H9 (cell line): ENCODE data around the gene SHOC1. TPM values are rescaled to one million over a fixed set of nuclear protein-coding genes. Genes with fewer than 3 reads are reported as not detected.
"Not testable (repeated sequence)": the region's sequence is repeated elsewhere in the genome, so short reads cannot be mapped to it uniquely, and the experiment has no call there.

Experiments used
- DNase-seq: peaks from one replicate; pipeline ENCODE4 v3.0.0-alpha.2; 2017
- H2AFZ ChIP-seq: one replicate; pipeline ENCODE4 v1.6.1; 2013; ENCODE audit warnings: mild to moderate bottlenecking, low read length, control low read depth, moderate library complexity
- H2AK5ac ChIP-seq: 2 replicates; pipeline ENCODE4 v1.6.1; 2013; ENCODE audit warnings: low read length, control low read depth, mixed read lengths; ENCODE audit not compliant: insufficient read length
- H2BK120ac ChIP-seq: one replicate; pipeline ENCODE4 v1.6.1; 2013; ENCODE audit warnings: low read depth, mild to moderate bottlenecking, low read length, control low read depth, inconsistent platforms; ENCODE audit not compliant: poor library complexity, severe bottlenecking
- H2BK12ac ChIP-seq: 2 replicates; pipeline ENCODE4 v1.6.1; 2013; ENCODE audit warnings: low read length, control low read depth, mixed read lengths, low read depth; ENCODE audit not compliant: insufficient read length
- H2BK15ac ChIP-seq: 2 replicates; pipeline ENCODE4 v1.6.1; 2013; ENCODE audit warnings: low read depth, low read length, control low read depth
- H2BK20ac ChIP-seq: one replicate; pipeline ENCODE4 v1.6.1; 2013; ENCODE audit warnings: low read depth, mild to moderate bottlenecking, low read length, control low read depth, inconsistent platforms; ENCODE audit not compliant: poor library complexity, severe bottlenecking
- H2BK5ac ChIP-seq: 2 replicates; pipeline ENCODE4 v1.6.1; 2013; ENCODE audit warnings: low read length, control low read depth, mixed read lengths; ENCODE audit not compliant: insufficient read length
- H3K14ac ChIP-seq: 2 replicates; pipeline ENCODE4 v1.6.1; 2013; ENCODE audit warnings: low read length, control low read depth; ENCODE audit not compliant: insufficient read depth
- H3K18ac ChIP-seq: 2 replicates; pipeline ENCODE4 v1.6.1; 2013; ENCODE audit warnings: low read depth, mild to moderate bottlenecking, mixed read lengths, low read length, control low read depth; ENCODE audit not compliant: insufficient read length
- H3K23ac ChIP-seq: 2 replicates; pipeline ENCODE4 v1.6.1; 2013; ENCODE audit warnings: low read length, control low read depth, mixed read lengths, low read depth; ENCODE audit not compliant: insufficient read length
- H3K23me2 ChIP-seq: 2 replicates; pipeline ENCODE4 v1.6.1; 2013; ENCODE audit warnings: low read depth, mild to moderate bottlenecking, mixed read lengths, low read length, control low read depth; ENCODE audit not compliant: insufficient read length, poor library complexity, severe bottlenecking
- H3K27ac ChIP-seq: 2 replicates; pipeline ENCODE4 v1.5.1; 2013; ENCODE audit warnings: low read length, control low read depth, mixed read lengths, low read depth; ENCODE audit not compliant: insufficient read length
- H3K27me3 ChIP-seq: 2 replicates; pipeline ENCODE4 v1.6.1; 2013; ENCODE audit warnings: low read length, control low read depth, inconsistent platforms; ENCODE audit not compliant: insufficient read depth
- H3K4ac ChIP-seq: 2 replicates; pipeline ENCODE4 v1.6.1; 2013; ENCODE audit warnings: low read depth, mild to moderate bottlenecking, control low read depth, inconsistent platforms, low read length, moderate library complexity
- H3K4me1 ChIP-seq: 2 replicates; pipeline ENCODE4 v1.6.1; 2013; ENCODE audit warnings: low read length, control low read depth, inconsistent platforms; ENCODE audit not compliant: insufficient read depth
- H3K4me2 ChIP-seq: 2 replicates; pipeline ENCODE4 v1.6.1; 2013; ENCODE audit warnings: low read length, control low read depth, mixed read lengths; ENCODE audit not compliant: insufficient read length, insufficient read depth
- H3K56ac ChIP-seq: 2 replicates; pipeline ENCODE4 v1.6.1; 2013; ENCODE audit warnings: low read depth, mild to moderate bottlenecking, mixed read lengths, low read length, control low read depth; ENCODE audit not compliant: insufficient read length
- H3K79me1 ChIP-seq: 2 replicates; pipeline ENCODE4 v1.6.1; 2013; ENCODE audit warnings: low read depth, mild to moderate bottlenecking, moderate library complexity, low read length, control low read depth, inconsistent platforms; ENCODE audit not compliant: insufficient read depth, poor library complexity, severe bottlenecking
- H3K79me2 ChIP-seq: 2 replicates; pipeline ENCODE4 v1.6.1; 2013; ENCODE audit warnings: low read length, control low read depth, inconsistent platforms; ENCODE audit not compliant: insufficient read depth
- H3K9ac ChIP-seq: 2 replicates; pipeline ENCODE4 v1.6.1; 2013; ENCODE audit warnings: low read length, control low read depth, mixed read lengths; ENCODE audit not compliant: insufficient read length; ENCODE audit errors: extremely low read depth
- H3K9me3 ChIP-seq: one replicate; pipeline ENCODE4 v1.6.1; 2013; ENCODE audit warnings: low read depth, low read length, inconsistent platforms; ENCODE audit not compliant: control insufficient read depth
- H3T11ph ChIP-seq: one replicate; pipeline ENCODE4 v1.6.1; 2013; ENCODE audit warnings: mild to moderate bottlenecking, low read length, control low read depth, inconsistent platforms
- H4K20me1 ChIP-seq: one replicate; pipeline ENCODE4 v1.6.1; 2013; ENCODE audit not compliant: control insufficient read depth, insufficient read length, insufficient read depth
- H4K5ac ChIP-seq: 2 replicates; pipeline ENCODE4 v1.6.1; 2013; ENCODE audit warnings: low read depth, mild to moderate bottlenecking, mixed read lengths, low read length, control low read depth; ENCODE audit not compliant: insufficient read length
- H4K8ac ChIP-seq: replicated peaks from 2 replicates; pipeline ENCODE4 v1.6.1; 2013; ENCODE audit warnings: low read length, control low read depth, mixed read lengths, low read depth; ENCODE audit not compliant: insufficient read length
- H4K91ac ChIP-seq: 2 replicates; pipeline ENCODE4 v1.6.1; 2013; ENCODE audit warnings: low read depth, mild to moderate bottlenecking, moderate library complexity, mixed read lengths, low read length, control low read depth; ENCODE audit not compliant: insufficient read length
- H3K27ac Mint-ChIP-seq, 3 experiments: 2 replicates in 2 of 3; 3 replicates in 1 of 3; pipeline ENCODE4 v1.8.0; 2020 to 2021; ENCODE audit warnings: mixed read lengths in 3 of 3, mild to moderate bottlenecking in 1 of 3, moderate library complexity in 1 of 3
- H3K27me3 Mint-ChIP-seq: 2 replicates; pipeline ENCODE4 v1.8.0; 2021; ENCODE audit warnings: low read depth, mild to moderate bottlenecking, moderate library complexity, mixed read lengths
- H3K36me3 Mint-ChIP-seq, 3 experiments: 2 replicates in 2 of 3; 3 replicates in 1 of 3; pipeline ENCODE4 v1.8.0; 2020 to 2021; ENCODE audit warnings: low read depth in 3 of 3, mixed read lengths in 3 of 3; ENCODE audit not compliant: insufficient read depth in 1 of 3
- H3K4me1 Mint-ChIP-seq, 2 experiments: 2 replicates each; pipeline ENCODE4 v1.8.0; 2020; ENCODE audit warnings: mixed read lengths in 2 of 2
- H3K4me3 Mint-ChIP-seq, 2 experiments: 2 replicates in 1 of 2; 3 replicates in 1 of 2; pipeline ENCODE4 v1.8.0; 2020 to 2021; ENCODE audit warnings: mild to moderate bottlenecking in 2 of 2, mixed read lengths in 2 of 2, moderate library complexity in 1 of 2
- H3K9me3 Mint-ChIP-seq, 2 experiments: 2 replicates in 1 of 2; 3 replicates in 1 of 2; pipeline ENCODE4 v1.8.0; 2020; ENCODE audit warnings: mild to moderate bottlenecking in 2 of 2, mixed read lengths in 2 of 2, moderate library complexity in 1 of 2
- CTCF ChIP-seq: fragments of 200-600 bp; sonication (generic); conservative IDR thresholded peaks from 3 replicates; pipeline ENCODE4 v1.8.0; 2021; ENCODE audit warnings: antibody characterized with exemption, mild to moderate bottlenecking
- WGBS: extraction: QIAGEN DNeasy Blood & Tissue Kit; methylation state at CpG from one replicate; pipeline ENCODE4 v1.1.7; 2013; ENCODE audit warnings: missing lambda C conversion rate, low lambda C conversion rate, mixed read lengths; ENCODE audit not compliant: insufficient read length; ENCODE audit errors: extremely low coverage; 5-methylcytosine and 5-hydroxymethylcytosine counted together
- total RNA-seq: library from RNA; stranded (reverse); gene quantifications from 2 replicates; pipeline ENCODE4 v1.2.1, GENCODE V29; 2021

The SHOC1 gene
- total RNA-seq, 1 experiment from 2014 or later: not detected

GRCh38 chr9:111795557-111795839 lies 761 bp upstream of the SHOC1 start:
- Histone ChIP-seq H3K4ac (no peak overlapping the region), H3K79me2 (no peaks in the 10 kb centered on the region), H2AFZ (no peak overlapping the region), H3K23ac (no peak overlapping the region), H4K8ac (no peak overlapping the region), H2BK15ac (no peak overlapping the region), H3K4me1 (no peaks in the 10 kb centered on the region), H3K27ac (no peak overlapping the region), H3K56ac (no peak overlapping the region), H4K20me1 (no peaks in the 10 kb centered on the region), H3K23me2 (no peaks in the 10 kb centered on the region), H2BK12ac (no peak overlapping the region), H3K9me3 (no peaks in the 10 kb centered on the region), H3K9ac (no peak overlapping the region), H2BK20ac (no peak overlapping the region), H4K5ac (no peak overlapping the region), H3T11ph (no peak overlapping the region), H4K91ac (no peak overlapping the region), H2BK5ac (no peak overlapping the region), H3K79me1 (no peaks in the 10 kb centered on the region), H2AK5ac (no peak overlapping the region), H3K18ac (no peak overlapping the region), H3K14ac (no peak overlapping the region), H3K4me2 (no peak overlapping the region), H3K27me3 (no peaks in the 10 kb centered on the region), H2BK120ac (no peak overlapping the region)
- WGBS: no CpG with 5 or more reads among the region's 2 CpGs
- H3K4me3 Mint-ChIP-seq: no peak overlapping the region
- H3K27me3 Mint-ChIP-seq: no peaks in the 10 kb centered on the region; the same call in 1 of the 2 replicates
- no peaks in the 10 kb centered on the region for H3K4me1 Mint-ChIP-seq
- H3K36me3 Mint-ChIP-seq: no peaks in the 10 kb centered on the region
- H3K27ac Mint-ChIP-seq: no peak overlapping the region
- no peak for TF ChIP-seq CTCF
- no peaks in the 10 kb centered on the region; a peak in 2 of 5 replicates for H3K9me3 Mint-ChIP-seq
- DNase-seq: no peak

GRCh38 chr9:111791821-111792220 lies 2.9 kb downstream of the SHOC1 start:
- not testable (repeated sequence) for H3K27me3 Mint-ChIP-seq, H2BK15ac ChIP-seq, H3K27me3 ChIP-seq, H3K18ac ChIP-seq, H3K4me3 Mint-ChIP-seq, H2BK5ac ChIP-seq, H3K56ac ChIP-seq, H2AK5ac ChIP-seq, H3K9ac ChIP-seq, H3K79me2 ChIP-seq, H3K23me2 ChIP-seq, H3K4me1 ChIP-seq, H3K9me3 Mint-ChIP-seq, H4K5ac ChIP-seq, H3K14ac ChIP-seq, H3K23ac ChIP-seq, H3K79me1 ChIP-seq, H3K4ac ChIP-seq, H2BK120ac ChIP-seq, H2AFZ ChIP-seq, H3K36me3 Mint-ChIP-seq, H2BK12ac ChIP-seq, H3K4me1 Mint-ChIP-seq, H2BK20ac ChIP-seq, DNase-seq, H3K9me3 ChIP-seq, H3T11ph ChIP-seq, H3K27ac ChIP-seq, H3K27ac Mint-ChIP-seq, H3K4me2 ChIP-seq, H4K91ac ChIP-seq, H4K20me1 ChIP-seq, H4K8ac ChIP-seq
- WGBS: no CpG with 5 or more reads among the region's 1 CpG
